ENCODE results near the gene ZNG1A. TPM values are rescaled to one million over a fixed set of nuclear protein-coding genes. Genes with fewer than 3 reads are reported as not detected.
"Not testable (repeated sequence)": the region's sequence is repeated elsewhere in the genome, so short reads cannot be mapped to it uniquely, and the experiment has no call there.

The ZNG1A gene
- total RNA-seq, result 29.7 and 33.3 TPM in 2 replicates

DNA sequence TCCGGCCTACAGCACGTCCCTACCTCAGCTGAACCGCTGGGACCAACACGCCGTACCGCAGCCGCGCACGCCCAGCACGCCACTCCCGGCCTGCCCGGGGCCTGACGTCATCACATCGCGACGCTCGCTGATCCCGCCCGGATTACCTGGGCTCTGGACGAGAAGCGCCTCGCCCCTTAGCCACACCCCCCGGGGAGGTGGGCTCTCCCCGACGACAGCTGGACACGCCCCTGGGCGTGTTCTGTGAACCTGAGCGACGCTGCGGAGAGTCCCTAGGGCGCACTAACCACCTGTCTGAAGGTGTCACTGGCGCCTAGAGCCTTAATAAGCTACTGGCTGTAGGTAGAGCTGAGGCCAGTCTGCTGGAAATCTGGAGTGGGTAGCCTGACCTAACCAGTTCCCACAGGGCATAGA lies at the start of gene ZNG1A:
ZNG1A (minus strand) TSS at position 87 of the 414 bp plus-strand sequence. CDS start 87 bp downstream, outside the sequence.
- DNase-seq (ENCODE audit: low read depth), result peak; percentile 12
- H3K36me3 ChIP-seq (ENCODE audit: control insufficient read depth, insufficient read depth, low read length); H3K27me3 ChIP-seq (ENCODE audit: control insufficient read depth, insufficient read depth, low read length): not testable (repeated sequence)
- H3K4me3 ChIP-seq (ENCODE audit: low read depth, low read length), result peak within 1 kb of the TSS; percentile 44

DNA sequence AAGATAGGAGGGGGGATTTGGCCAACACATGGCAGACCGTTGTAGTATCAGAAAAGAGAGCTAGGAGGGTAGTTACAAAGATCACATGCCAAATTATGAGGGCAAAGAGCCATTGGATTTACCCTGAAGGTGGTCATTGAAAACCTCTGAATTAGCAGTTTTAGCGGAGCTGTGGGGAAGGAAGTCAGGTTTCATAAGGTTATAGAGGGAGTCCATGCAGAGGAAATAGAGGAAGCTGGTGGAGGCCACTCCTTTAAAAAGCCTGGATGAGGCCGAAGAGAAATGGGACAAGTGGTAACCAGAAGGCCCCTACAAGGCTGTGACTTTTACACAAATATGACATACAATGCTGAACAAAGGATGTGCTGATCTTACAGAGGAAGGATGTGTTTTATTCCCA lies 49.0 kb upstream of the ZNG1A start:
- no peak for TF ChIP-seq CTCF (IDR thresholded peaks at IDR 0.05; ENCODE audit: insufficient read depth, low read length, poor library complexity, severe bottlenecking)
- no peaks in the 10 kb centered on the region for H3K36me3 ChIP-seq (ENCODE audit: control insufficient read depth, insufficient read depth, low read length)
- no peaks in the 10 kb centered on the region for H3K27me3 ChIP-seq (ENCODE audit: control insufficient read depth, insufficient read depth, low read length)
- no peak for DNase-seq (ENCODE audit: low read depth)
- no peak overlapping the region for H3K4me3 ChIP-seq (ENCODE audit: low read depth, low read length)

DNA sequence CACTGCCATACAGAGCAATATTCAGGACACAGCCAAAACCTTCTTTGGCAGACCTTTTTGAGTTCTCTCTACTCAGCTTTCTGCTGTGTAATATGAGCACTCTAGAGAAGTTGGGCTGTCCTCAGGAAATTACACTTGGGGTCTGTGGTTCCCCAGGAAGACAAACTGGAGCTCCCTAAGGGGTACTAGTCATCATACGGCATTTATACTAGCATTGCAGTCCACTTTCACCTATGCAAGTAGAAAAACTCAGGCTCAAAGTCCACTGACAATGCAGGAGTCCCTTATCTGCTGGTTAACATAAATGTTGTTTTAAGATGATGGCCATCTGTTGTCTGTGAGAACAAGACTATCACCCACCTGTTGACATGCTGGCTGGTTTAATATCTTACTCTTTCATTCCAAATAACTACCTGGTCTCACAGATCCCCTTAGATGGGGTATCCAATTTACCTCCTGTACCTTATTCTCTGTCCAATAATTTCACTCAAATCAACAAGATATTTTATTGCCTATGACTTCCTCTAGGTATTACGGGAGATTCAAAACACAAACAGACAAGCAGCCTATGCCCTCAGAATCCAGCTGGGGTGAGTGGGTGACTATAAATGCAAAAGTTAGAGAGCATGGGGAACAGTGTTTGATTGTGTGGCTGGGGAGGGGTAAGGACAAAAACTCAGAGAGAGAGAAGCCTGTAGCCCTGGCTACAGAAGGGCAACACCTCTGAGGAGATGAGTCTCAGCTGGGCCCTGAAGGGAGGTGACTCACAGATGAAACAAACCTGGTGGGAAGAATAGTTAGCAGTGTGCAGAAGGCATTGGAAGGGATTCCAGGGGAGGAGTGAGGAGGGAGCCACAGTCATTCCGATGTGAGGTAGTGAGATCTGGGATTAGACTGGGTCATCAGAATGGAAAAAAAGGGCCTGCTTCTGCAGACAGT lies 46.0 kb upstream of the ZNG1A start:
- H3K27me3 ChIP-seq (ENCODE audit: control insufficient read depth, insufficient read depth, low read length), result no peaks in the 10 kb centered on the region
- DNase-seq (ENCODE audit: low read depth), result no peak
- H3K36me3 ChIP-seq (ENCODE audit: control insufficient read depth, insufficient read depth, low read length), result no peaks in the 10 kb centered on the region
- TF ChIP-seq CTCF (IDR thresholded peaks at IDR 0.05; ENCODE audit: insufficient read depth, low read length, poor library complexity, severe bottlenecking), result no peak
- no peak overlapping the region for H3K4me3 ChIP-seq (ENCODE audit: low read depth, low read length)

DNA sequence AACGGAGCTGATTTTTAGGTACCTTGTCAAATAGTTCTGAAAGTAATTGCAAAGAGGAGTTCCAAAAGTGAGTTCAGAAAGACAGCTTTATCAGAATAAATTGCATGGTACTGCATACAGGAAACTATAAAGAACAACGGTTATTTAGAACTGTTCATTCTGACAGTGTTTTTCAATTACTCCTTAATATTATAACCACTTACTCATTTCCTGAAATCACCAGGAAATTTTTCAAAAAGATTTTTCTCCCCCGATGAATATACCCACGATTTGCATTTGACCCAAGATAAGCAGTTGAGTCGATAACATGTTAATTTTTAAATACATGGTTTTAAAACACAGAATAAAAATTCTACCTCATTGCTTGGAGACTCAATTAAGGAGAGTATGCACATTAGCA lies 45.2 kb upstream of the ZNG1A start:
- H3K4me3 ChIP-seq (ENCODE audit: low read depth, low read length), result no peak overlapping the region
- no peaks in the 10 kb centered on the region for H3K36me3 ChIP-seq (ENCODE audit: control insufficient read depth, insufficient read depth, low read length)
- no peak for DNase-seq (ENCODE audit: low read depth)
- no peak for TF ChIP-seq CTCF (IDR thresholded peaks at IDR 0.05; ENCODE audit: insufficient read depth, low read length, poor library complexity, severe bottlenecking)
- no peaks in the 10 kb centered on the region for H3K27me3 ChIP-seq (ENCODE audit: control insufficient read depth, insufficient read depth, low read length)

- no peaks in the 10 kb centered on the region for H3K36me3 ChIP-seq (ENCODE audit: control insufficient read depth, insufficient read depth, low read length)
- DNase-seq (ENCODE audit: low read depth), result no peak
- no peak overlapping the region for H3K4me3 ChIP-seq (ENCODE audit: low read depth, low read length)
- no peak for TF ChIP-seq CTCF (IDR thresholded peaks at IDR 0.05; ENCODE audit: insufficient read depth, low read length, poor library complexity, severe bottlenecking)
- no peaks in the 10 kb centered on the region for H3K27me3 ChIP-seq (ENCODE audit: control insufficient read depth, insufficient read depth, low read length)
Measured at GRCh38 chr9:223152-223551, 44.3 kb upstream of the ZNG1A start.

DNA sequence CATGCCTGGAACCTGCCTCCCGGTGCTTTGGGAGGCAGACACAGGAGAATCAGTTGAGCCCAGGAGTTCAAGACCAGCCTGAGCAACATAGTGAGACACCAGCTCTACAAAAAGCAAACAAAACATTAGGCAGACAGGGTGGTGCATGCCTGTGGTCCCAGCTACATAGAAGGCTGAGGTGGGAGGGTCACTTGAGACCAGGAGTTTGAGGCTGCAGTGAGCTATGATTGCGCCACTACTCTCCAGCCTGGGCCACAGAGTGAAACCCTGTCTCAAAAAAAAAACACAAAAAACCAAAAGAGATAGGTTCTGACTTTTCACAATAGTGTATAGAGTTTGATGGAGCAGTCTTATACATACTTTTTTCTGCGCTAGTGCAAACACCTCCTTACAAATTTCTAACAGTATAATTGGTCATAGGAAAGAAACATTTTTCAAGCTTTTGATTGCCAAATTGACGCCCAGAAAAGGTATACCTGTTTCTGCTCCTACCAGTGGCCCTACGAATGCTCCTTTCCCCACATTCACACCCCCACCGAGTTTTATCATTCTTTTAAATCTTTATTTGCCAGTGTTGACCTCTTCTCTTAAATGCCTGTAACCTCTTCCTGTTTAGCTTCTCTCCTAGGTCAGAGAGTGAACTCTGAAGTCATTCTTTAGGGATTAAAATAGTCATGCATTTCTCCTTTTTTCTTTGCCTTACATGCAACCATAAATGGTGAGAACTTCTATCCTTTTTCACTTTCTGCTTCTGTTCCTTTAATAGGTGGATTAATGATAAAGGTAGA lies 43.3 kb upstream of the ZNG1A start:
- TF ChIP-seq CTCF (IDR thresholded peaks at IDR 0.05; ENCODE audit: insufficient read depth, low read length, poor library complexity, severe bottlenecking), result no peak
- Histone ChIP-seq H3K27me3 (ENCODE audit: control insufficient read depth, insufficient read depth, low read length) (no peaks in the 10 kb centered on the region), H3K36me3 (ENCODE audit: control insufficient read depth, insufficient read depth, low read length) (no peaks in the 10 kb centered on the region), H3K4me3 (ENCODE audit: low read depth, low read length) (no peak overlapping the region)
- DNase-seq (ENCODE audit: low read depth), result no peak

Data from kidney epithelial cell (primary cell).